Sigmoid colon (tissue), 7 donors: ENCODE measurements around the gene RPL23. TPM values are rescaled to one million over a fixed set of nuclear protein-coding genes. Genes with fewer than 3 reads are reported as not detected.

Source experiments
- DNase-seq: peaks from one replicate; pipeline ENCODE4 v3.0.0-alpha.2; 2019
- H3K27ac ChIP-seq, 4 donors: fragments of 200-600 bp; sonication (generic); one replicate each; pipeline ENCODE4 v1.5.1; 2016 to 2019; ENCODE audit warnings: mild to moderate bottlenecking in 1 of 4
- H3K27me3 ChIP-seq, 3 donors: fragments of 200-600 bp; sonication (generic); one replicate each; pipeline ENCODE4 v1.5.1; 2019; ENCODE audit warnings: mild to moderate bottlenecking in 1 of 3
- H3K36me3 ChIP-seq, 4 donors: fragments of 200-600 bp; sonication (generic); one replicate each; pipeline ENCODE4 v1.5.1; 2016 to 2019
- H3K4me1 ChIP-seq, 4 donors: fragments of 200-600 bp; sonication (generic); one replicate each; pipeline ENCODE4 v1.5.1; 2017 to 2019
- H3K4me3 ChIP-seq, 4 donors: fragments of 200-600 bp; sonication (generic); one replicate each; pipeline ENCODE4 v1.5.1; 2017 to 2019; ENCODE audit warnings: mild to moderate bottlenecking in 2 of 4, moderate library complexity in 1 of 4
- H3K9me3 ChIP-seq, 4 donors: fragments of 200-600 bp in 3 of 4; sonication (generic) in 3 of 4; one replicate each; pipeline versions ENCODE4 v1.5.1 to v1.6.1; 2013 to 2019
- EP300 ChIP-seq, 4 donors: sonication (generic); formaldehyde crosslinking; IDR thresholded peaks; one replicate each; pipeline ENCODE4 v1.6.1; 2017; ENCODE audit warnings: antibody characterized with exemption in 4 of 4
- POLR2A ChIP-seq, 2 donors: fragments of 450-650 bp; IDR thresholded peaks; one replicate each; pipeline ENCODE4 v1.6.1; 2016; ENCODE audit warnings: antibody characterized with exemption in 2 of 2, mild to moderate bottlenecking in 2 of 2, moderate library complexity in 2 of 2
- POLR2AphosphoS5 ChIP-seq, 4 donors: sonication (generic); formaldehyde crosslinking; IDR thresholded peaks; one replicate each; pipeline ENCODE4 v1.6.1; 2017; ENCODE audit warnings: antibody characterized with exemption in 4 of 4
- WGBS, 2 donors: extraction: QIAGEN DNeasy Blood & Tissue Kit; methylation state at CpG; one replicate each; pipeline ENCODE4 v1.1.7; 2013; 5-methylcytosine and 5-hydroxymethylcytosine counted together
- intact Hi-C: fragments of 100-400 bp; cut with DNase I; formaldehyde crosslinking; loops from one replicate; pipeline ENCODE4 v1.15.1; 2023
- polyA plus RNA-seq, 3 donors: library from polyadenylated mRNA; stranded (reverse); fragments of 200-250 nt; gene quantifications; one replicate each; pipeline ENCODE4 v1.2.3, GENCODE V29; 2013
- total RNA-seq, 4 donors: library from RNA; depleted of rRNA; stranded (reverse); fragments of >200 nt; gene quantifications; one replicate each; pipeline ENCODE4 v1.1.0, GENCODE V29; 2016
- TF ChIP-seq, protein P1 (sequence below), 4 experiments: fragments of 450-650 bp in 3 of 4; fragments of 200-600 bp in 1 of 4; IDR thresholded peaks; one replicate each; pipeline ENCODE4 v1.5.1; 2016 to 2019; ENCODE audit warnings: antibody characterized with exemption in 4 of 4, mild to moderate bottlenecking in 3 of 4, moderate library complexity in 2 of 4
- donor health status: healthy with polysubstance abuse.
- donor health status: Bipolar disorder and iron deficiency.
- donor health status: healthy.

The RPL23 gene
- total and polyA plus RNA-seq, 7 donors = 1,692 to 3,780 (median 2,683) TPM

DNA sequence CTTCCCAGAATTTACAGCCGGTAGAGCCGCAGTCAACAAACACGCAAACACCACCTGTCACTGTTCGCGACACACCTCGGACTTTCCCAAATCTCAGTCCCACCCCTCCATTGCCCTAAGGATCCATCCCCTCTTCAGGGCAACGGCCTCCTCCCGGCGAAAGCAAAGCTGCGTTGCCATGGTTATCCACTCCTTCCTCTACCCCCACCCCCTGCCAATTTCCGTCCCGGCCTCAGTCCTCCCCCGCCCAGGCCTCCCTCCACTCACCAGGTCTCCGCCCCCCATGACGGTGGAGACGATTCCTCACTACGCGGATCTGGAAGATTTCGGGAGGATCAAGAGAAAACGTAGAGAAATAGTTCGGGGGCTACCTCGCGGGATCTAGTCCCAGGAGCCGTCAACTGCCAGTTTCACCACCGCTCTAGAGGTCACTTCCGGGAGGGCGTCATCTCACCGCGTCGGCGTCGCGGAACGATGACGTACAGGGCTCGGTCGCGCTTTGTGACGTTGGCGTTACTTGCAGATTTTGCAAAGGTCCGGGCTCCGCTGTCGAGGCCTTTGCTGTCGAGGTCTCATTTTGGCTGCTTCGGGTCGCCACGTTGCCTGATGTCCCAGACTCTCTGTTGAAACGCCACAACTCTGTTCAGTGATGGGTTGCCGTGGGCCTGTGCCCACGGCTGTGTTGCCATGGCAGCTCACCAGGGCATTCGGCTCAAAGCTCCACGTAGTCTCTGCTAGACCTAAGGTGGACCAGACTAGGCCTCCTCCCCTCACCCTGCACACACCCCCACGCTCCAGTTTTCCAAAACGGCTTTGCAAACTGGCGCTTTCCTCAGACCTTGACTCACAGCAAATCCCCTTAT, 28.4 kb downstream of the RPL23 start, which contains the start of gene CWC25:
Gene CWC25, minus strand, starts transcription at position 423 of the 863 bp plus-strand sequence. Its CDS starts 138 bp downstream, at position 285.
- WGBS, 2 donors = 1% methylated on average over 55 of the region's 55 CpGs
- no peaks in the 10 kb centered on the region for H3K27me3 ChIP-seq
- intact Hi-C loops = loop anchor here (1.0 kb wide), 3 partner anchors 28 to 73 kb away; partner anchors contain the start of genes PSMB3 and RPL23

DNA sequence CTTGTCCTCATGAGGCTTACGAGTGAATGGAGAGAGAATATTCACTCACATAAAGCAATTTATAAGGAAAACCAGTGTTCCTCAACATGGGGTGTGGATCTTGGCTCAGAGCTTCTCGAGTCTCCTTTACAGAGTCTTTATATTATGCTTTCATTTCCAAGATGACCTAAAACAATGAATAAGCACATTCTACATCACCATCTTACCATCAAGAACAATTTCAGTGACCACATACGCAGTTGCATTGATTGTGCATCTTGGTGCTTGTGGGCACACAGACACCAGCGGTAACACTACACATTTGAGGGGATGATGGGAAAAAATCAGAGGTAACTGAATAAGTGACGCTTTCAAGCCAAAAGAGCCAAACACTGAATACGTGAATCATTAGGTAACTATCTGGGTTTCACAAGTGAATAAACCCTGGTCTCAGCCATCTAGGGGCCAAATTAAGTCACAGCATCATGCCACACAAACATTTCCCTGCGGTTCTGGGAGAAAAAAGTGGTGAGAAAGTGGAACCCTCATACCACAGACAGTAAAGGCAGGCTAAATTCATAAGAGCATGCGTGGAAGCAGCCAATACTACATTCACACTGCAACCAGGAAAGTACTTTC, 37.8 kb downstream of the RPL23 start:
- DNase-seq = no peak
- intact Hi-C loops = no loop called here
- H3K36me3 ChIP-seq = peaks cover 20 to 85% (median 45%) of the 10 kb centered on the region in 4 donors

More for the DNA sequence above, 28.4 kb downstream of the RPL23 start, which contains the start of gene CWC25:
- peak; percentile 97 for DNase-seq
- Histone ChIP-seq H3K4me1 (peaks cover 0 to 33% (median 25%) of the 10 kb centered on the region in 4 donors), H3K27ac (peak within 1 kb of the TSS; percentile 94 to 99 (median 96)), H3K4me3 (peak within 1 kb of the TSS; percentile 73 to 86 (median 84)), H3K36me3 (peaks cover 0 to 18% (median 7%) of the 10 kb centered on the region in 4 donors), H3K9me3 (no peaks in the 10 kb centered on the region)
- TF ChIP-seq, protein P1, sequence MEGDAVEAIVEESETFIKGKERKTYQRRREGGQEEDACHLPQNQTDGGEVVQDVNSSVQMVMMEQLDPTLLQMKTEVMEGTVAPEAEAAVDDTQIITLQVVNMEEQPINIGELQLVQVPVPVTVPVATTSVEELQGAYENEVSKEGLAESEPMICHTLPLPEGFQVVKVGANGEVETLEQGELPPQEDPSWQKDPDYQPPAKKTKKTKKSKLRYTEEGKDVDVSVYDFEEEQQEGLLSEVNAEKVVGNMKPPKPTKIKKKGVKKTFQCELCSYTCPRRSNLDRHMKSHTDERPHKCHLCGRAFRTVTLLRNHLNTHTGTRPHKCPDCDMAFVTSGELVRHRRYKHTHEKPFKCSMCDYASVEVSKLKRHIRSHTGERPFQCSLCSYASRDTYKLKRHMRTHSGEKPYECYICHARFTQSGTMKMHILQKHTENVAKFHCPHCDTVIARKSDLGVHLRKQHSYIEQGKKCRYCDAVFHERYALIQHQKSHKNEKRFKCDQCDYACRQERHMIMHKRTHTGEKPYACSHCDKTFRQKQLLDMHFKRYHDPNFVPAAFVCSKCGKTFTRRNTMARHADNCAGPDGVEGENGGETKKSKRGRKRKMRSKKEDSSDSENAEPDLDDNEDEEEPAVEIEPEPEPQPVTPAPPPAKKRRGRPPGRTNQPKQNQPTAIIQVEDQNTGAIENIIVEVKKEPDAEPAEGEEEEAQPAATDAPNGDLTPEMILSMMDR (IDR thresholded peaks at IDR 0.05) = no peak
- TF ChIP-seq POLR2A (IDR thresholded peaks at IDR 0.05) = peak; percentile 84 to 88
- peak in 2 of 4 donors; percentile 81 to 87 for TF ChIP-seq EP300 (IDR thresholded peaks at IDR 0.05)
- peak; percentile 96 to 98 (median 96) for TF ChIP-seq POLR2AphosphoS5 (IDR thresholded peaks at IDR 0.05)

DNA sequence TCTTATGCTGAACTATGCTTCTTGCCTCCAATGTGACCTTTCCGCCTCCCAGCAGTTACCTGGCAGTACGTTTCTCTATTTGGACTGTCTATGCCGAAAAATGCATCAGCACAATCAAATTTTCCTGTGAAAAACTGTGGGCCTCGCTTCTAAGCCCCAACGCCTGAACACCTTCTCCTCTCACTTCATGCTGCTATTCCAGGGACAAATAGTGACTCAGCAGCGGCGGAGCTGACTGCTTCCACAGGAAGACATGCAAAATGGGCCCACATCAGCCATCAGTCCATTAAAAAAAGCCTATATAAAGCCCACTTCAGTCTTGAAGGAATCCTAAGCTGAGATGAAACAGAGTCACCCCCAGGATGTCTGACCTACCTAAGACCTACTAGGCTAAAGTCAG, 43.7 kb downstream of the RPL23 start:
- Histone ChIP-seq H3K36me3 (peaks cover 55 to 100% (median 70%) of the 10 kb centered on the region in 4 donors), H3K4me3 (no peak overlapping the region), H3K27me3 (no peaks in the 10 kb centered on the region), H3K27ac (no peak overlapping the region), H3K9me3 (no peaks in the 10 kb centered on the region), H3K4me1 (no peaks in the 10 kb centered on the region)
- no peak for DNase-seq
- intact Hi-C loops = no loop called here
- TF ChIP-seq POLR2AphosphoS5 (IDR thresholded peaks at IDR 0.05) (no peak), EP300 (IDR thresholded peaks at IDR 0.05) (no peak), POLR2A (IDR thresholded peaks at IDR 0.05) (no peak)
- TF ChIP-seq, protein P1 (IDR thresholded peaks at IDR 0.05) = no peak
- 96 to 97% methylated on average over 7 of the region's 7 CpGs for WGBS, 2 donors

More for the DNA sequence above, 37.8 kb downstream of the RPL23 start:
- 81 to 82% methylated on average over 8 of the region's 8 CpGs for WGBS, 2 donors
- TF ChIP-seq POLR2AphosphoS5 (IDR thresholded peaks at IDR 0.05) (no peak), EP300 (IDR thresholded peaks at IDR 0.05) (no peak), POLR2A (IDR thresholded peaks at IDR 0.05) (no peak)
- TF ChIP-seq, protein P1 (IDR thresholded peaks at IDR 0.05) = no peak
- no peaks in the 10 kb centered on the region for H3K27me3 ChIP-seq
- H3K4me3 ChIP-seq = no peak overlapping the region
- no peaks in the 10 kb centered on the region for H3K4me1 ChIP-seq
- no peaks in the 10 kb centered on the region for H3K9me3 ChIP-seq
- H3K27ac ChIP-seq = no peak overlapping the region

DNA sequence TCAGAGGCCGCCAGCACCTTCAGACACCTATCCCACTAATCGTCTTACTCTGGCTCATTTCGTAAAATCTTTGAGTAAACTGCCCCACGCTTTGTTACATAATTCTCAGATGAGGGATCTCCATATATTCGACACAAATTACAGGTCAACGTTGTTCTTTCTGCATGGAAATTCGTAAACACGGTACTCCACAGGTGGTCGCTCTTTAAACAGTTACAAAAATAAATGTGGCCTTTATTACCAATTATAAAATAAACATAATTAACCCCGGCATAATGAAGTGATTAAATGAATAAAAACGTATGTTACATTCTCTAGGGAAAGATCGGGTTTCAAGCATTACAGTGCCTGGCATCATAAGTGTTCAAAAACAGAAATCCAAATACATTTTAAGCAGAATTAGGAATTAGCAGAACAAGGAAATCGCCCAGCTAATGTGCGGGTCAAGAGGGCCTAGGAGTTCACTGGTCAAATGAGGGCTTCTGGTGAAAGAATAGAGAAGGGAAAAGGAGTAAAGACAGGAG, 53.2 kb downstream of the RPL23 start:
- Histone ChIP-seq H3K4me3 (peak overlapping the region; percentile 56 to 96 (median 76)), H3K36me3 (peaks cover 21 to 43% (median 38%) of the 10 kb centered on the region in 4 donors), H3K9me3 (no peaks in the 10 kb centered on the region), H3K27me3 (no peaks in the 10 kb centered on the region), H3K27ac (peak overlapping the region; percentile 99 to 100 (median 100)), H3K4me1 (peaks cover 0 to 38% (median 27%) of the 10 kb centered on the region in 4 donors)
- intact Hi-C loops = no loop called here
- TF ChIP-seq, protein P1 (IDR thresholded peaks at IDR 0.05) = no peak
- TF ChIP-seq POLR2A (IDR thresholded peaks at IDR 0.05) (no peak), EP300 (IDR thresholded peaks at IDR 0.05) (no peak), POLR2AphosphoS5 (IDR thresholded peaks at IDR 0.05) (no peak)
- no peak for DNase-seq
- 16 to 23% methylated on average over 14 of the region's 14 CpGs for WGBS, 2 donors
